Fibroblast of villous mesenchyme (primary cell): Measurements from ENCODE around the gene SLC36A2. TPM values are rescaled to one million over a fixed set of nuclear protein-coding genes. Genes with fewer than 3 reads are reported as not detected.

ENCODE experiments used
- DNase-seq: peaks from one replicate; pipeline ENCODE4 v3.0.0-alpha.2; 2010; ENCODE audit warnings: low read depth
- H3K4me3 ChIP-seq: 2 replicates; pipeline ENCODE4 v1.5.1; 2011; ENCODE audit warnings: low read depth, mild to moderate bottlenecking, low read length
- total RNA-seq: library from RNA; depleted of rRNA; stranded (reverse); fragments of >200 nt; gene quantifications from 2 replicates; pipeline ENCODE4 v1.2.3, GENCODE V29; 2012
- TF ChIP-seq, protein P1 (sequence below): IDR thresholded peaks from 2 replicates; pipeline ENCODE4 v1.5.1; 2012; ENCODE audit warnings: low read depth, mild to moderate bottlenecking, low read length; ENCODE audit not compliant: insufficient read depth

The SLC36A2 gene
- total RNA-seq, 1 donor, result not detected

DNA sequence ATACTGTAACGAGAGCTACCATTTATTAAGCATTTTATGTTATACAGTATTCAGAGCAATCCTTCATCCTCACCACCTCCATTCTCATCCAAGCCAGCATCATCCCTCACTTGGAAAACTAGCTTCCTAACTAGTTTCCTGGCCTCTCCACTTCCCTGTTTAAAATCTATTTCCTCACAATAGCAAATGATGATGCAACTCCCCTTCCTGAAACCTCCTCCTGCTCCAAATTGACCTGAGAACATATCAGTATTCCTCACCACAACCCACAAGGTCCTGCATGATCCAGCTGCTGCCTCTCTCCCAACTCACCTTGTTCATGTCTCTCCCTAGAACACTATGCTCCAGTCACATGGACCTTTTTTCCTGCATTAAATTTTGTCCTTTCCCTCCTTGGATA lies 4.3 kb upstream of the SLC36A2 start:
- TF ChIP-seq, protein P1, sequence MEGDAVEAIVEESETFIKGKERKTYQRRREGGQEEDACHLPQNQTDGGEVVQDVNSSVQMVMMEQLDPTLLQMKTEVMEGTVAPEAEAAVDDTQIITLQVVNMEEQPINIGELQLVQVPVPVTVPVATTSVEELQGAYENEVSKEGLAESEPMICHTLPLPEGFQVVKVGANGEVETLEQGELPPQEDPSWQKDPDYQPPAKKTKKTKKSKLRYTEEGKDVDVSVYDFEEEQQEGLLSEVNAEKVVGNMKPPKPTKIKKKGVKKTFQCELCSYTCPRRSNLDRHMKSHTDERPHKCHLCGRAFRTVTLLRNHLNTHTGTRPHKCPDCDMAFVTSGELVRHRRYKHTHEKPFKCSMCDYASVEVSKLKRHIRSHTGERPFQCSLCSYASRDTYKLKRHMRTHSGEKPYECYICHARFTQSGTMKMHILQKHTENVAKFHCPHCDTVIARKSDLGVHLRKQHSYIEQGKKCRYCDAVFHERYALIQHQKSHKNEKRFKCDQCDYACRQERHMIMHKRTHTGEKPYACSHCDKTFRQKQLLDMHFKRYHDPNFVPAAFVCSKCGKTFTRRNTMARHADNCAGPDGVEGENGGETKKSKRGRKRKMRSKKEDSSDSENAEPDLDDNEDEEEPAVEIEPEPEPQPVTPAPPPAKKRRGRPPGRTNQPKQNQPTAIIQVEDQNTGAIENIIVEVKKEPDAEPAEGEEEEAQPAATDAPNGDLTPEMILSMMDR, result no peak
- DNase-seq, result no peak
- no peak overlapping the region for H3K4me3 ChIP-seq

DNA sequence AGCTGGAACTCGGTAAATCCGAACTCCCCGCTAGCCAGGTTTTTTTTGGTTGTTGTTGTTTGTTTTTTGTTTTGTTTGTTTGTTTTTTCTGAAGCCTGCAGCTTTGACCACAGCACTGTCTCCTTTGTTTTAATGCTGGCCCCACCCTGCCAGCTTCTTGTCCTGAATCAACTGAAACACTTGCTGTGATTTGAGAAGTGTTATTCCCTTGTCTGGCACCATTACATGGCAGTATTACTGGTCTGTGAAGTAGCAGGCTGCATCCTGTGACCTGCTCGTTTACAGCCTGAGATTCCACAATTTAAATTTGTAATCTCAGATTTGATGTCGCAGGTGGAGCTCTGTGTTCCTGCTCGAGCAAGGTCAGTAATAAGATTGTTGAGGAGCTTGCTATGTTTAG lies 1.4 kb upstream of the SLC36A2 start:
- H3K4me3 ChIP-seq, result no peak overlapping the region
- TF ChIP-seq, protein P1, result no peak
- DNase-seq, result no peak

DNA sequence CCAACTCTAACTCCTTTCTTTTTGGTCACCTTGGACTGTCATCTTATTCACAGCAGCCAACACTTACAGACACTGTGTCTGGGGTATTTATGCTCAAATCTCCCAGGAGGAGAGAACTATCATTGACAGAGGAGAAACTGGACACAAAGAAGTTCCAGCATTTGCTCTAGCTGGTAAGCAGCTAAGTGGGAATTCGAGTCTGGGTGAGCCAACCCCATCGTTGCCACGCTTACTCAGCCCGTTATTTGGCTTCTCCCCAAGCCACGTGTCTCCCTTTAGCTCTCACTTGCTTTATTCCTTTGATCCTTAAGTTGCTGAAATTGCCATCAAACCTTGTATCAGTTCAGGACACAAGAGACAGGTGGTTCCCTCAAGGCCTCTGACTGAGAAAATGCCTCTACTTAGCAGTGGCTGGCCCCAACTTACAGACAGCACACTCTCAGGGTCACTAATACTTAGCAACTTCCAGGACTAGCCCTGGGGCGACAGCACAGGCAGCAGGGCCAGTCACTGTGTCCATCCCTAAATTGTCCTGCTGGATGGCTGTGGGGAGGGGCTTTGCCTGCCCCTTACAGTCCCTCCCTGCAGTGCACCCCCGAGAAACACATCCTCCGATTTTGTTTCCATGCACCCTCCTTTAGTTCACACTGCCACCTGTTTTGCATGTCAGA lies 1.4 kb downstream of the SLC36A2 start:
- TF ChIP-seq, protein P1, result no peak
- DNase-seq, result no peak
- no peak overlapping the region for H3K4me3 ChIP-seq

DNA sequence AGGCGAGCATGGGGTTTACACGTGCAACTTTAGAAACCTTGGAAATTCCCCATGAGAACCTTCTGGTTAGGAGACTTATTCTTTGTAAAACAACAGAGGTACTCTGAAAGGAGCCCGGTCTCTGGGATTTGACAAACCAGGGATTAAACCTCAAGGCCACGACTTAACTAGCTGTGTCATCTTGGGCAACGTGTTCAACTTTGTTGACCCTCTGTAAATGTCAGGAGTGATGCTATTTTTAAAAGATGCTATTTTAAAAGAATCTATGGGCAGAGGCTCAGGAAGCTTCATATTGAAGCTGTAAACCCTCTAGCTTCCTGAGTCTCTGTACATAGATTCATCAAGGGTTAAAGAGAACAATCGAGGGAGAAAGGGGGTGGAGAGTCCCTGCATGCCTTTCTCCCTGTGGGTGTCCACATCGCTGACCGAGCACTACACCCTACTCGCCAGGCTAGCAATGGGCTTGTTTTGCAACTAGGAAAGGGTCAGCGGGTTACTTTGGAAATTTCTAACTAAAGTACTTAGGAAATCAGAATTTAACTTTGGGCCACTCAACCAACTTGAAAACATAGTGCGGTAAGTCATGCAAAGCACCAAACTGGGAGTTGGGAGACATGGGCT lies 2.1 kb downstream of the SLC36A2 start:
- TF ChIP-seq, protein P1, result no peak
- no peak for DNase-seq

DNA sequence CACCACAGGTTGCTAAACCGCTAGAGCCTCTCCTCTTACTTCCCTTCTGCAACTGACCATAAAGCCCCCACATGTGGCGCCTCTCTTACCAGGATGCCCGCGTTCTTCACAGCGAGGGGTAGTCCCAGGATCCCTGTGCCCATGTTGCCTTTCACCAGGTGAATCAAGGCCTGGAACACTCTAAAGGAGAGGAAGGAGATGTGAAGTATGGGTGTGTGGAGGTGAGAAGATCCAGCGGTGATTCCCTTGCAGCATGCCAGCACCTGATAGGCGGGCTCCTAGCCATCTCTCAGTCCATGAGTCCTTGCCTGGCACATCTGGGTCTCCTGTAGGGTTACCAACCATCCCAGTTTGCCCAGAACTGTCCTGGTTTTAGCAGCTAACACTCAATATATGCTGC lies 3.3 kb downstream of the SLC36A2 start:
- TF ChIP-seq, protein P1, result no peak

More for the DNA sequence above, 2.1 kb downstream of the SLC36A2 start:
- no peak overlapping the region for H3K4me3 ChIP-seq

DNA sequence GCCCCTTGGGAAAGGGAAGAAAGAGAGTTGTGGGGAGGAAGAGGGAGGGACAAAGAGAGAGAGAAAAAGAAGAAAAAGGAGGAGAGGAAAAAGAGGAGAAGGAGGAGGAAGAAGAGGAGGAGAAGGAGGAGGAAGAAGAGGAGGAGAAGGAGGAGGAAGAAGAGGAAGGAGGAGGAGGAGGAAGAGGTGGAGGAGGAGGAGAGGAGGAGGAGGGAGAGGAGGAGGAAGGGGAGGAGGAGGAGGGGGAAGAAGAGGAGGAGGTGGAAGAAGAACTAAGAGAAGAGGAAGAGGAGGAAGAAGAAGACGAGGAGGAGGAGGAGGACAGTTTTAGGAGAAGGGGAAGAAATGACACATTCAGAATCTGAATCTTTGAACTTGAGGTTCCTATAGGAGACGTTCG lies 7.4 kb downstream of the SLC36A2 start:
- no peak overlapping the region for H3K4me3 ChIP-seq
- TF ChIP-seq, protein P1, result no peak
- DNase-seq, result no peak

More for the DNA sequence above, 3.3 kb downstream of the SLC36A2 start:
- no peak for DNase-seq
- no peak overlapping the region for H3K4me3 ChIP-seq
